Measurements from ENCODE around the gene DUSP10.

The DUSP10 gene

DNA sequence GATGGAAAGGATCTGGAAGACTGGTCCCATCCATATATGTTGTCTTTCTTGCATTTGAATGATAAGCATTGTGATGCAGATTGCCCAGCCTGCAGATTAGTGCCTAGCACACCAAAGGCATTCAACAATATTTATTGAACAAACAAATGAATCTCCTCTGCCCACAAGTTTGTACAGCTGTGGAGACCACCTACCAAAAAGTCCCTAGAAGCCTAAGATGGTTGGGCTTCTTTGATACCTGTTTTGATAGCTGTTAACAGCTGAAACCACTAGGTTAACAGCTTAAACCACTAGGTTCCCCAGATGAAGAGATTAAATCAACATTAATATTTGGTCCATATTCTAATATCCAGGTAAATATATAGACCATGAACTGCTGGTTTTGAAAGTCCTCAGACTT is 9.8 kb downstream of the DUSP10 start:
- no peak for DNase-seq (ENCODE audit: low read depth in 3 of 3)

DNA sequence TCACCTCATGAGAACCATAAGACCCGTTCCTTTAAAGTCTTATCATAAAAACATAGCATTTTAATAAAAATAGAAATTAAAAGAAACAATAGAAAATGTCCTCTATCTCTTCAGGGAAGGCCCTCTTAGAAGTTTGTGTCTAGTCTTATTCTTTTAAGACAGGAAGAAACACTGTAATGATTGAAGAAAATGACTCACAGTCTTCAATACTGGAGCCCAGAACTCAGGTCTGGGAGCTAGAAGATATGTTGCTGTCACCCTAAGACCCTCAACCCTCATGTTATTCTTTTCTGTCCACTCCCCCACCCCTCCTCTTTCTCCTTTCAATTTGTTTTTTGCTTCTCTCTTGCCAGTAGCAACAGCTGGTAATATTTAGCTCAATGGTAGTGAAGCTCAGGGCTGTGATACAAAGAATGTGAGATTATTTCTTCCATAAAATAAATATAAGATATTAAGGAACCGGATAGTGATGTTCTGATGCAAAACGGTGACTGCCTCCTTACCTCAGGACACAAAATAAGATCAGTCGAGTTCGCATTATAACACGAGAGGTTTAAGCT is 12.0 kb downstream of the DUSP10 start:
- DNase-seq (ENCODE audit: low read depth in 3 of 3), result no peak

DNA sequence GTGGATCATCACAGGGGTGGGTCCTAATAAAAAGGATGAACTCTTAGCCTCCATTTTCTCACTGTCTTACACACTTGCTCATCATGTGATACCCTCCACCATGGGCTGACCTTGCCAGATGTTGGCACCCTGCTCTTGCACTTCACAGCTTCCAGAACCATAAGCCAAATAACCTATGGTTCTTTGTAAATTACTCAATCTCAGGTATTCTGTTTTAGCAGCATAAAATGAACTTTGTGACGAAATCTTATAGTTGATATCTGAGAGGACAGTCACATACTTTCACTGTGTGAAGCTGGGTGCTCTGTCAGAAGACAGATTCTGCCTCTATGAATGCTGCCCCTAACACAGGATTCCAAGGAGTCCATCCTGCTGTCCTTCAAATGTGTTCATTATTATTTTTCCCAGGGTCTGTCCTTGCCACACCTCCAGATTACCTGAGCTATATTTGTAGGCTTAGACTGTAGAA is 13.8 kb downstream of the DUSP10 start:
- DNase-seq (ENCODE audit: low read depth in 3 of 3), result no peak

DNA sequence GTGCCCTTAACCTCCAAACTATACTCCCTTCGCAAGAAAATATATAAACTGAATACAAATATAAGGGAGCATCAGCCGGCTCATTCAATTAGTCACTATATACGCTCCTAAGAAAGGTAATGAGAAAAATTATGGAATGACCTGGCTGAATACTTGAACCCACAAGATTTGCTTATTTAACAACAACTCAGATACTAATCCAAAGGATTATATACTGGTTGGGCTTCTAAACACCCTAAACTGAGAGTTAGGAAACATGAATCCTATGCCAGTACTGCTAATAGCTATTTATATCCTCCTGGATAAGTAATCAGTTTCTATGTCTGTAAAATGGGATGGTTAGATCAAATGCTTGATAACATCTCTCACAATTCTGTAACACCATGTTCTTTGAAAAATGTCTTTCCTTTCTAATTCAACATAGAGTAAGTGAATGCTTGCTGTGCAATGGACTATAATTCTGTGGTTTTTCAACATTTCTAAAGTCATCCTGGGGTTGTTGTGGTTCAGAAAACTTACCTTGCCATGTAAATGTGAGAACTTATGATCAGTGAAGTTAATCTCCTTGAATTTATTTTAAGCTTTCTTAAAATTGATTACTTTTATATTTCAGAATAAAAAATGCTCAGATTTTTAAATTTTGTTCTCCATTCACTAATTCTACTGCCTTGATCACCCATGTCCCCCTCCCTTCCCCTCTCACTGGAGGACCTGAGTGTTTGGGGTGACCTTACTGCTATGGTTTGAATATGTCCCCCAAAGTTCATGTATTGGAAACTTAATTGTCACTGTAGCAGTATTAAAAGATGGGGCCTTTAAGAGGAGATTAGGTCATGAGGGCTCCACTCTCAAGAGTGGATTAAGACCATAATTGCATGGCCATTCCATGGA is 14.5 kb downstream of the DUSP10 start:
- DNase-seq (ENCODE audit: low read depth in 3 of 3), result no peak

DNA sequence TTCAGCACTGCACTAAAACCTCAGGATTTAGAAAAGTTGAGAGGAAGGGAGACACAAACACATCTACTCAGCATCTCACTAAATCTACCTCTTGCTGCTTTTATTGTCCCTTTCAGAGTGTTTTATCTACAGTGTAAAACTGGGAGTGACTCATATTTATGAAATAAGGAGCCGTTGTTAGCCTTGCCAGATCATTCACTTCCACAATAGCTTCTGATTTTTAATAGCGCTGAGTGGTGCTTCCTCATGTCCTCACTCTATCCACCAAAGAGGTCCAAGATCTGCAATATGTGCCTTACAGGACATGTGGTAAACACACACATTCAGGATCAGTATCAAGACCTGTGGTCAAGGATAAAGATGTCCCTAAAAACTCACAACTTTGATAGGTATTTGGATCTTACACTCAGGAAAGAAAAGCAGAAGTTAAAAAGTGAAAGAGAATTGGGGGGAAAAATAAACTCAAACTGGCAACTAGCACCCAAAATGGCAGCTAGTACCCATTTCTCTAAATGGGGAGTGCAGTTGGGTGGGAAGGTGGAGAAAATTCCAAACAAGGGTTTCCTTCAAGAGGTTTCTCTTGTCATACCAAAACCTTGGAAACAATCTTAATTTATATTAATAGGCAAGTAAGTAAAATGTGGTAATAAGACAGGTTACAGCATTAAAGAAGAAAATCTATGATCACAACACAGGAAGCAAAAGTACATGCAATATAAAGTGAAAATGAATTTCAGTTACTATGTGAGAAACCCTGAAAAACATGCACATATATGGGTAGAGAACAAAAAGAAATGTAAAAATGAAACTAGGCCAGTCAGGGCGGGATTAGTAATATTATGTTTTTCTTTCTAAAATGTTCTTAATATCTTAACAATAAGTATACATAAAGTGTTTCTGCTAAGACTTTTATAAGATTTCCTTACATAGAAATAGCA is 15.9 kb downstream of the DUSP10 start:
- DNase-seq (ENCODE audit: low read depth in 3 of 3), result no peak

DNA sequence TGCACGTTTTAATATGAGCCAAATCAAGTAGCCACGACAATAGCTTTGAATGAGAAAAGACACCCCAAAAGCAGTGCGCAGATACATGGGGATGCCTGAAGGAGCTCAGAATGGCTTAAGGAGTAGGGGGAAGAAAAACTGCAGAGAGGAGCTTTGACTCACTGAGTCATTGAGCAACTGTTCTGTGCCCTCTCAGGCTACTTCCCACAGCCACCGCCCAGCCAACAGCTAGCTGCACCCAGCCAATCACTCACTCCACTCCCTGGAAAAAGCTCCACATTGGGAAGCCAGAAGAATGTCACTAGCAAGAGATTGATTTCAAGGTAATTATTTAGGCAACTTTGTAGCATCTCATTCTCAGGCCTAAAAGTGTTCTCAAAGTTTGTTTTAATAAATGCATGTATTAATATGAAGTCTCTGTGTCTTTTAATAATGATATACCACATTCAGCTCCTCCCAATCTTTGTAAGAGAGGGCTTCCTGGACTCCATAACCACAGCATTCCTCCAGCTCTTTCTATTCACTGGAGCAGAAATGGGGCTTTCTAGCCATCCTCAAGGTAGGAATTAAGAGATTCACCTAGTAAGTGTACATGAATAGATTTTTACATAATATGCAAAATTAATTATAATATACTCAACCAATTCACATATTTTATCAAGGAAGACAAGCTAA is 16.8 kb downstream of the DUSP10 start:
- no peak for DNase-seq (ENCODE audit: low read depth in 3 of 3)

DNA sequence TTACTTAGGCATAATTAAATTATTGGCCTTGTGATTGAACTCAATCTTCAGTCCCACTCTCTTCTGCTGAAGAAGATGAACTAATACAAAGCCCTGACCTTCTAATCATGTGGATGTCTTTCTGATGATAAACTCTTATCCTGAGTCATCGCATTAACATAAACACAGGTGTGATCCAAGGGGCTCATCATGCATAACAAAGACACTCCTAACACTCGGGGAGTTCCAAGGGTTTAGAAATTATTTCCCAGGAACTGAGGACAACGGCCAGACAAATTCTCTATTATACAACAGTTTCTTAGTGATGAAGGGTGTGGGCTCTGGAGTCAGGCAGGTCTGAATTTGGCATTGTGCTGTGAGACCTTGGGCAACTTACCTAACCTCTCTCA is 18.0 kb downstream of the DUSP10 start:
- no peak for DNase-seq (ENCODE audit: low read depth in 3 of 3)

DNA sequence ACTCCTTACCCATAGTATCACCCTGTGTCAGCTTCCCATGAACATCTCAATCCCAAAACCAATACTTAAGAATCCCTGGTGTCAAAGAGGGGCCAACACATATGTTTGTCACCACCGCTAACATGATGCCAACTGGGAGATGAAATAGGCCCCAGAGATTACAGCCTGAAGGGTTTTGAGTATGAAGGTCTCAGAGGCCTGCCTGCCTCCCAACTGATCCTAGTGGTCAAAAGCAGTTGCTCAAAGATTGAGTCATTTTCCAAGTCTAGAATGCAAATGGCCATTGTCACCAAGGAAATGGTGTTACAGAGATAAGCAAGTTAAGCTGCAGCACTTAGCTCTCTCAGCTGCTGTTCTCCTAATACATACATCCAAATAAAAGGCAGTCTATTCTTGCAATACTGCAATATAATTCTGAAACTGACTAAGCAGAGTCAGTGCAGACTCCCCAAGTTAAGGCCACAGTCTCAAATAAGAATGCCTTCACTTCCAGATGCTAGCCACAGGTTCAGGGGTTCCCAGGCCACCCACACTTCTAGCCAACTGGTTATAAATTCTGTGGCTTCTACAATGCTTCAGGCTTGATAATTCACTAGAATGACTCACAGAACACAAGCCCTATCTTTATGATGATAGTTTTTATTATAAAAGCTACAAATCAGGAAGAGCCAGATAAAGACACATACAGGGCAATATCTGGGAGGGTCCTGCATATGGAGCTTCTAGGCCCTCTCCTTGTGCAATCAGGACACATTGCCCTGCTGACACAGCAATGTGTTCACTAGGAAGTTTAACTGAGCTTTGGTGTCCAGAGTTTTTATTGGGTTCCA is 18.7 kb downstream of the DUSP10 start:
- no peak for DNase-seq (ENCODE audit: low read depth in 3 of 3)

DNA sequence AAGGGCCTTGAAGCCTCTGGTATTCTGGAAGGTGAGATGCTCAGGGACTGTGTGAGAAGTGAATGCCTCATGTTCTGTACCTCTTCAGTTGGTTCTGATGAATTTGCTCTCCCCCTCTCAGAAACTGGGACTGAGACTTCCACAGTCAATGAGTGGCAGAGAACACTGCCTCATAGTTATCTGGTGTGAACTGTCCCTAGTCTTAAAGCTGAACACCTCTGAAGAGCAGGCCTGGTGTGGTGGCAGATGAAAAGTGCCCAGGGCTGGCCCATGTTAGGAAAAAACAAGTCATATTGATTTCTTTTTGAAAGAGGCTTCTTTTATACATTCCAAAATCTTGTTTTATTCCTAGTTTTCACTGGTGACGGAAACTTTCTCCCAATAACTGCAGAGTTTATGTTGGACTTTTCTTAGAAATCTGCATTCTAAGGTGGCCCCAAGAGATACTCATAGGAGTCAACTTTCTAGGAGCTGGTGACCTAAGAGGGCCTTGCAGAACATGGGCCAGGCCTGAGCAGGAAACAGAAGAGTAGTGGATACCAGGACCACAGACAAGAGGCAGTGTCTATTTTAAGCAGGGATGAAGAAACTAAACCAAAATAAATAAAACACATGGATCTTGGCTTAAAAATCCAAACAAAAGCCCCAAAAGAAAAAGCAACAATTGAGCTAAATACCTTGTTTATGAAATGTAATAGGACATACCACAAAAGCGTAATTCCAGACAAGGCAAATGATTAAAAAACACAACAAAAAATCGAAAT is 19.5 kb downstream of the DUSP10 start:
- DNase-seq (ENCODE audit: low read depth in 3 of 3), result no peak

DNA sequence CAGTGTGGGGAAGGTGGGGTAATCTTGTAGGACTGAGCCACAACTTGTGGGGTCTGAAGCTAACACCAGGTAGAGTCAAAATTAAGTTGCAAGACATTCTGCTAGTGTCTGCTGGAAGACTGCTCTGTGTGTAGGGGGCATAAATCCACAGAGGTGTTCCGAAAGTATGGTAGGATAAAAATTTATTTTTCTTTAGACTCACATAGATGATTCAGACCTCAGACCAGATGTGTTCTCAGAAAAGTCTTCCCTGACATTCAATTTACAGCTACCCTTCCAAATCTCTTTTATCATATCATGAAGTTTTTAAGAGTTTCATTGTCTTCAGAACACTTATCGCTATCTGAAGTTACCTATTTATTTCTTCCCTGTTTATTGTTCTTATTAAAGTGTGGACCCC is 21.3 kb downstream of the DUSP10 start:
- DNase-seq (ENCODE audit: low read depth in 3 of 3), result no peak

DNA sequence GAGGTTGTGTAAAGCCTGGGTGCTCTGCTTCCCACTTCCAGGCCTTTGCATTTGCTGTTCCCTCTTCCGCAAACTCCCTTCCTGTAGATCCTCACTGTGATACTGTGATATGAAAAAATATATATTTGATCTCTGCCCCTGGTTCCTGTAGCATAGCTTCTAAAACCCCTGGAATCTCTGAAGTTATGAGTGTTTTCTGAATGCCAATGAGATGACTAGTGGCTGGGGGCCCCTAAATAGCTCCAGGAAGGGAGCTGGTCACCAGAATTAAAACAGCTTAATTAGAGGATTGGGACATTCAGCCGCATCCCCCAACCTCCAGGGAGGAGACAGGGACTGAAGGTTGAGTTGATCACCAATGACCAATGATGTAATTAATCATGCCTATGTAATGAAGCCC is 21.9 kb downstream of the DUSP10 start:
- no peak for DNase-seq (ENCODE audit: low read depth in 3 of 3)

DNA sequence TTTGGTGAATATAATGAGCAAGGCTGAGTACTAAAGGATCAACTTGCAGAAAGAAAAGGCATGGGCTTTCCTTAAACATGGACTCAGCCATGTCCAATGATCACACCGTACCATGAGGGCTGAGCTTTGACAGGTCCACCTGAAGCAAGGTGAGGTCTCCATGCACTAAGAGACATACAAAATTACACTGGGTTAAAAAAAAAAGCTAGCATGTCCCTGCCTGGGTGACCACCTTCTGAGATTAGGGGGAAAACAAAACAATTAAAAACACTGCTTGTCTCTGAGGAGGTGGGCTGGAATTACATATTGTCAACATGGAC is 22.7 kb downstream of the DUSP10 start:
- no peak for DNase-seq (ENCODE audit: low read depth in 3 of 3)

DNA sequence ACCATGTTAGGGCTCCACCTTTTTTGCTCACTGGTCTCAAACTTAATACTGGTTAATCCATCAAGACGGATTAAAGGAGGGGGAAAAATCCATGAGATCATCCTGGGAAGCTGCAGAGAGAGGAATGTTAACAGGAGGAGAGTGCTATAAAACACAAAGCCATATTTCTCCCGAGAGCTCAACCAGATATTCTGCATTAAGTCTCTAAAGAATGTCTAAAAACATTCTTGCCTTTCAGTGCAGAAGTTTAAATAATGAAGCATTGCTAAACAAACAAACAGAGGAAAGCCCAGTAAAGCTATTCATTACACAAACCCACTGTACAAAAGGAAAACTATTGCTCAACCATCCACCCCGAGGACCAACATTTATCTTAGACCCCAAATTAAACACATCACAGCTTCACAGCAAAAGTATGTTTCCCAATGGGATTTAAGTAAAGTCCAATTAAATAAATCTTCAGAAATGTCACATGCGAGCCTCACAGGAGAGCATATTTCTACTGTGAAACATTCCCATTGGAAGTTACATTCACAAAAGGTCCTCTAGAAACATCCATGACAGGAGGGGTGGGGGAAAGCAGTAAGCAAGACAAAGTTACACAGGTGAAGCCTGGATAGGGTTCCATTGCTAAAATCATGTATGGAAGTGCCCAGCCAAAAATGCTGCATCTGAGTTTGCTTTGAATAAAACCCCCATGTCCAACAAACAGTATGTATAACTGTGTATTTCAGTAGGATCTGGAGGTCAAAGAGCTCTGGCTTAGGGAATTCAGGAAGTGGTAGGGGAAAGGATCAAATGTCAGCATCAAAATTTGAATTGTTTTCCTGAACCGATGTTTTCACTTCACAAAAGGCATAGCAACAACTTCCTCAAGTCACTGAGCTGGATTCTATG is 23.3 kb downstream of the DUSP10 start:
- DNase-seq (ENCODE audit: low read depth in 3 of 3), result no peak

DNA sequence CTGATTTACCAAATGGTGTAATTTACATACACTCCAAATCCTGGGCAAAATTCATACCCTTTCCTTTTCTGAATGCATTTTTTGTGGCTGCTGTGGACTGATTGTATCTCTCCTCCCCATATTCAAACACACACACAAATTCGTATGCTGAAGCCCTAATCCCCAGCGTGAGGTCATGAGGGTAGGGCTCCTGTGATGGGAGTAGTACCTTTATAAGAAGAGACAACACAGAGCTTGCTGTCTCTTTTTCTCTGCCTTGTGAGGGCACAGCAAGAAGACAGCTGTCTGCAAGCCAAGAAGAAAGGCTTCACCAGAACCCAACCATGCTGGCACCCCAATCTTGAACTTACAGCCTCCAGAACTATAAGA is 24.4 kb downstream of the DUSP10 start:
- DNase-seq (ENCODE audit: low read depth in 3 of 3), result no peak

DNA sequence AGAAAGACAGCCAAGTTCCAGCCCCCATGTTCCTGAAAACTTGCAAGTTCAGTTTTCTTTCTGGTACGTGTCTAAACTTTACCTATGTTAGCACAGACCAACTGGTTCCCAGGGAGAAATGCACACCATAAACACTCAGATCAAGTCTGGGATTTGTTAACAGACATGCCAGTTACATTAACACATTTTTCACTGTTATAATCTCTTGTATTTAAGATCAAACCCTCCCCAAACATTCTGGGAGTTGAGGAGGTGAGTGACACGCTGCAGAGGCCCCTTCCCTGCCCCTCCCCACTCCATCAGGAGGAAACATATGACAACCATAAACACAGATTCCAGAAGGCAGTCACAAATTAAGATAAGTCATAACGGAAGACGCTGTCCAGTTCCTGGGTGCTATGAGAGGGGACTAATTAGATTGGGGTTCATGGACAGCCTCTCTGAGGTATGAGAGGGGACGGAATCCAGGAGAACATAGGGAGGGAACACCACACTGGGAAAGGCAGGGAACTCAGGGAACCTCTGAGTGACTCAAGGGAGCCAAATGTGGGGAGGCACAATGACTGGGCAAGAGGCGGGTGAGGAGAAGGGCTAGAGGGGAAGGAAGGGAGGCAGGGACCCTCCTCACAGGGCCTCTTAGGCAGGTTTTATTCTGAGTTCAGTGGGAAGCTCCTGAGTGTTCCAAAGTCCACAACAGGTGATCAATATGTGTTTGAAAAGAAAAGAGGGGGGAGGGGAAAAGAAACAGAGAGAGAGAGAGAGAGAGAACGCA is 25.0 kb downstream of the DUSP10 start:
- no peak for DNase-seq (ENCODE audit: low read depth in 3 of 3)

DNA sequence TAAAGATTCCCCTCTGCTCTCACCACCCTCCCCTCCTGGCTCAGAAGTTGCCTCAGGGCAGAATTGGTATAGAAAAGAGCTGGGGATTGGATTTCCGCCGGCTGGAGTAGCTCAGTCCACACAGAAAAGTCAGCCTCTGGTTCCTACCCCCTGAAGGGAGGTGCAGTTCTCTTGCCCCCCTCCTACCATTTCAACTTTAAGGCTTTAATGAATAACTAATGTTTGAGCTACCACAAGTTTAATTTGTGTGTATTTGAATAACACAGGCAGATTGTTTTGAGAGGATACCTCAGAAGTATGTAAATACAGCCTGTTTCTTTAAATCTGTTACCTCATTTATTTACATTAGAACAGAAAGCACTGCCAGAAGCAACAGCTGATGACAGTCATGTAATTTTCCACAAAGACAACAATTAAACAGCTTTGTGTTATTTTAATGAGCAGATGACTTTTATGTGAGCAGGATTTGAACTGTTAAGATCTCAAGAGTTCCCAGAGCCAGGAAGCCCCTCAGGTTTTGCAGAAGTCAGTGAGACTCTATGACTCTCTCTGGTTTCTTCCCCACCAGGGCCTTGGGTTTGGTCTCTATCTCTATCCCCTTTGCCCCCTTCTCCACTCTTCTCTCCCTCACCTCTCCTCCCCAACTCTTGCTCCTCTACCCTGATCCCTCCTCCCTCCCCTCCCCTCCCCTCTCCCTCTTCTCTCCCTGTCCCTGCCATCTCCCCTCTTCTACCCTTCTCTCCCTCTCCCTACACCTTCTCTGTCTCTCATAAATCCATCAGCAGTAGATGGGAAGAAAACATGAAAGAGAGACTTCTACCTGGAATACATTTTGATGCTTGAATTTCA is 26.3 kb downstream of the DUSP10 start:
- no peak for DNase-seq (ENCODE audit: low read depth in 3 of 3)

All from stimulated activated CD4-positive, alpha-beta T cell treated with anti-CD3 and anti-CD28 coated beads, TNF-alpha, amount 100 ng/mL, for 48 hours (primary cell).